Astrocyte of the cerebellum (primary cell): ENCODE measurements around the gene UBR2.

Source experiments
- DNase-seq: peaks from one replicate; pipeline ENCODE4 v3.0.0-alpha.2; 2011; ENCODE audit warnings: low read depth
- H3K4me3 ChIP-seq: 2 replicates; pipeline ENCODE4 v1.5.1; 2011; ENCODE audit warnings: mild to moderate bottlenecking, low read depth, low read length, moderate library complexity
- in situ Hi-C: cut with HindIII; loops from 2 replicates; pipeline ENCODE4 v1.10.0; 2017; ENCODE audit warnings: low sequenced_read_pairs
- TF ChIP-seq, protein P1 (sequence below): IDR thresholded peaks from 2 replicates; pipeline ENCODE4 v1.5.1; 2012; ENCODE audit warnings: low read length, low read depth, moderate library complexity, mild to moderate bottlenecking; ENCODE audit errors: missing control alignments

The UBR2 gene

GRCh38 chr6:42627044-42627443, 63.2 kb downstream of the UBR2 start:
- DNase-seq: no peak
- no peak overlapping the region for H3K4me3 ChIP-seq
- TF ChIP-seq, protein P1, sequence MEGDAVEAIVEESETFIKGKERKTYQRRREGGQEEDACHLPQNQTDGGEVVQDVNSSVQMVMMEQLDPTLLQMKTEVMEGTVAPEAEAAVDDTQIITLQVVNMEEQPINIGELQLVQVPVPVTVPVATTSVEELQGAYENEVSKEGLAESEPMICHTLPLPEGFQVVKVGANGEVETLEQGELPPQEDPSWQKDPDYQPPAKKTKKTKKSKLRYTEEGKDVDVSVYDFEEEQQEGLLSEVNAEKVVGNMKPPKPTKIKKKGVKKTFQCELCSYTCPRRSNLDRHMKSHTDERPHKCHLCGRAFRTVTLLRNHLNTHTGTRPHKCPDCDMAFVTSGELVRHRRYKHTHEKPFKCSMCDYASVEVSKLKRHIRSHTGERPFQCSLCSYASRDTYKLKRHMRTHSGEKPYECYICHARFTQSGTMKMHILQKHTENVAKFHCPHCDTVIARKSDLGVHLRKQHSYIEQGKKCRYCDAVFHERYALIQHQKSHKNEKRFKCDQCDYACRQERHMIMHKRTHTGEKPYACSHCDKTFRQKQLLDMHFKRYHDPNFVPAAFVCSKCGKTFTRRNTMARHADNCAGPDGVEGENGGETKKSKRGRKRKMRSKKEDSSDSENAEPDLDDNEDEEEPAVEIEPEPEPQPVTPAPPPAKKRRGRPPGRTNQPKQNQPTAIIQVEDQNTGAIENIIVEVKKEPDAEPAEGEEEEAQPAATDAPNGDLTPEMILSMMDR: no peak
- in situ Hi-C loops: no loop called here

GRCh38 chr6:42627674-42628073, 63.8 kb downstream of the UBR2 start:
- DNase-seq: no peak
- TF ChIP-seq, protein P1: no peak
- in situ Hi-C loops: no loop called here
- H3K4me3 ChIP-seq: no peak overlapping the region

DNA sequence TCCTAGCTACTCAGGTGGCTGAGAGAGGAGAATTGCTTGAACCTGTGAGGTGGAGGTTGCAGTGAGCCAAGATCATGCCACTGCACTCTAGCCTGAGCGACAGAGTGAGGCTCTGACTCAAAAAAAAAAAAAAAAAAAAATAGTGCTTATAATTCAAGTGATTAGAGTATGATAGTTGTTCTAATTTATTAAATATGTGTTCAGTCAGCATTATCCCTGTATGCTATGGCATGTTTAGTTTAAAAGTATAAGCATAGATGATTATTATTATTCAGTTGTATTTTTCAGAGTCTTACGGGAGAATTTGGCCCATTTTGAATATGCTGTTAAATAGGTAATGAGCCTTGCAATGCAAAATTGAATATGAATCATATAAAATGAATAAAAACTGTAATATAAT, 64.8 kb downstream of the UBR2 start:
- in situ Hi-C loops: no loop called here

DNA sequence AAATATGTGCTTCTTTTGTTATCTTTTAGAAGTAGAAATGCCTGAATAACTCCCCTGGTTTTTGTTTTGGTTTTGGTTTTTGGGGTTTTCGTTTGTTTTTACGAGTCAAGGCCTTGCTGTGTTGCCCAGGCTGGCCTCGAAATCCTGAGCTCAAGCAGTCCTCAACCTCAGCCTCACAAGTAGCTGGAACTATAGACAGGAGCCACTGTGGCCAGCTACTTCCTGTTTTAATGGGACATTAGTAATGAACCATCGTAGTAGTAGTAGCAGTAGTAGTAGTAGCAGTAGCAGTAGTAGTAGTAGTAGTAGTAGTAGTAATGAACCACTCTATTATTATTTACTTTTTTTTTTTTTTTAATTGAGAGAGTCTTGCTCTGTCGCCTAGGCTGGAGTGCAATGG, 66.0 kb downstream of the UBR2 start:
- TF ChIP-seq, protein P1: no peak
- H3K4me3 ChIP-seq: no peak overlapping the region
- in situ Hi-C loops: no loop called here
- DNase-seq: no peak

More for the DNA sequence above, 64.8 kb downstream of the UBR2 start:
- H3K4me3 ChIP-seq: no peak overlapping the region
- no peak for DNase-seq
- TF ChIP-seq, protein P1: no peak

- in situ Hi-C loops: no loop called here
- DNase-seq: no peak
- H3K4me3 ChIP-seq: no peak overlapping the region
- TF ChIP-seq, protein P1: no peak
Measured at GRCh38 chr6:42637681-42638080, 73.9 kb downstream of the UBR2 start.

GRCh38 chr6:42642794-42643193, 79.0 kb downstream of the UBR2 start:
- in situ Hi-C loops: no loop called here
- no peak overlapping the region for H3K4me3 ChIP-seq
- DNase-seq: no peak
- TF ChIP-seq, protein P1: no peak

GRCh38 chr6:42644211-42644610, 80.4 kb downstream of the UBR2 start:
- TF ChIP-seq, protein P1: no peak
- no peak for DNase-seq
- H3K4me3 ChIP-seq: no peak overlapping the region
- in situ Hi-C loops: no loop called here
